Activated CD4-positive, CD25-positive, alpha-beta regulatory T cell treated with anti-CD3 and anti-CD28 coated beads, Interleukin-2, amount 50 U/mL, for 16 hours (primary cell): ENCODE results near the gene RAI1.
A peak's percentile ranks its signal among the peaks of the same experiment; 100 is the strongest.

Experiments used
- DNase-seq: peaks from one replicate; pipeline ENCODE4 v3.0.0-alpha.2; 2020; ENCODE audit warnings: low read depth, low spot score

RAI1 gene

GRCh38 chr17:17831208-17832031, 150.2 kb downstream of the RAI1 start:
- no peak for DNase-seq

DNA sequence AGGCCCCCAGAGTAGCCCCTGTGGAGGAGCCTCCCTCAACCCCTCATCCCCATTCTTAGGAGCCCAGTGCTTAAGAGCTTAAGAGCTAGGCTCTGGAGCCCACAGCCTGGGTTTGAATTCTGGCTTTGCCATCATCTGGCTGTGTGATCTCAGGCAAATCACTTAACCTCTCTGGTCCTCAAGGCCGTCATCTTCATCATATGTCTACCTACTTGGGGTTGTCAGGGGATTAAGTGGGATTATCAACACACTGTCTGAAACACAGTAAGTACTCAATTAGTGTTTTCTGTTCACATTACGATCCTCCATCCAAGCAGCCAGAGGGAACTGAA, 150.7 kb downstream of the RAI1 start:
- DNase-seq = no peak

GRCh38 chr17:17833658-17834357, 152.6 kb downstream of the RAI1 start:
- DNase-seq = no peak

GRCh38 chr17:17834974-17835373, 153.7 kb downstream of the RAI1 start:
- no peak for DNase-seq

GRCh38 chr17:17835415-17836249, 154.4 kb downstream of the RAI1 start:
- DNase-seq = no peak

GRCh38 chr17:17836250-17836817, 155.1 kb downstream of the RAI1 start:
- peak; percentile 90 for DNase-seq

DNA sequence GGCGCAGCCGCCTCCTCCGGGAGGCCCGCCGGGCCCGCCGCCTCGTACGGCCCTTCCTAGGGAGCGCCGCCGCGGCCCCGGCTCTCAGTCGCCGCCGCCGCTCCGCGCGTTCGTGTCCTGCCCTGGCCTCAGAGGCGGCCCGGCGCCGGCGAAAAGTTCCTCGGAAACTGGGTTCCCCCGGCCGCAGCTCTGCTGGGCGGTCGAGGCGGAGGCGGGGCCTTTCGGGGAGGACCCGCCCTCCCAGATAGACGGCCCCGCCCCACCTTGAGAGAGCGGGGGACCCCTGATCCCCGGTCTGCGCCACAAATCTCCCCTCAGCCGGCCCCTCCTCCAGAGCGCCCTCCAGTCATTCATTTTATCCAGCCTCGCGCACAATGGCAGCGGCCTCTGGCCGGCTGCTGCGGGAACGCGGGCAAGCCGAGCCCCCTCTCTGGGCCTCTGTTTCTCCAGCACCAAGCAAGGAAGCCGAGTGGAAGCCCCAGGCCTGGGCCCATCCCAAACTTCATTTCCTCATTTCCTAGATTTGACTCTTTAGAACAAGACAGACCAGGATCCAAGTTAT, 155.6 kb downstream of the RAI1 start, which contains the start of gene SREBF1:
SREBF1 (minus strand) TSS at position 169 of the 562 bp plus-strand sequence. CDS start 169 bp downstream, outside the sequence.
- no peak for DNase-seq

DNA sequence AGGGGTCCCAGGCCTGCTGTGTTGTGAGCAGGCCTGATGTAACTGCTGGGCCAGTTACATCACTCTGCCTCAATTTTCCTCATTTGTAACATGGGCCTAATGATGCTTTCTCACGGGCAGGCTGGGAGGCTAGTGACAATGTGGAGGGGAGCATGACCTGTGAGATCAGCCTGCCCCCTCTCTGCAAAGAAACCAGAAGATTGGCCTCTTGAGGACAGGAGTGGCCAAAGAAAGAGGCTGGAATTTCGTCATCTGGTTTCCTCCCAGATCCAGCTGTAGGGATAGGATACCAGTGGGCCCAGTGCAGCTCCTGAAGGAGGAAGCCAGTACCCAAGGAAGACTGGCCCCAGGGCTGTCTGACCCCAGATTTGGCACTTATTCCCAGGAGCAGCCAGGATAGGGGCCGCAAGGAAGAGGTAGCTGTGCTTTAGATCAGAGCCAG, 156.1 kb downstream of the RAI1 start:
- DNase-seq = no peak

DNA sequence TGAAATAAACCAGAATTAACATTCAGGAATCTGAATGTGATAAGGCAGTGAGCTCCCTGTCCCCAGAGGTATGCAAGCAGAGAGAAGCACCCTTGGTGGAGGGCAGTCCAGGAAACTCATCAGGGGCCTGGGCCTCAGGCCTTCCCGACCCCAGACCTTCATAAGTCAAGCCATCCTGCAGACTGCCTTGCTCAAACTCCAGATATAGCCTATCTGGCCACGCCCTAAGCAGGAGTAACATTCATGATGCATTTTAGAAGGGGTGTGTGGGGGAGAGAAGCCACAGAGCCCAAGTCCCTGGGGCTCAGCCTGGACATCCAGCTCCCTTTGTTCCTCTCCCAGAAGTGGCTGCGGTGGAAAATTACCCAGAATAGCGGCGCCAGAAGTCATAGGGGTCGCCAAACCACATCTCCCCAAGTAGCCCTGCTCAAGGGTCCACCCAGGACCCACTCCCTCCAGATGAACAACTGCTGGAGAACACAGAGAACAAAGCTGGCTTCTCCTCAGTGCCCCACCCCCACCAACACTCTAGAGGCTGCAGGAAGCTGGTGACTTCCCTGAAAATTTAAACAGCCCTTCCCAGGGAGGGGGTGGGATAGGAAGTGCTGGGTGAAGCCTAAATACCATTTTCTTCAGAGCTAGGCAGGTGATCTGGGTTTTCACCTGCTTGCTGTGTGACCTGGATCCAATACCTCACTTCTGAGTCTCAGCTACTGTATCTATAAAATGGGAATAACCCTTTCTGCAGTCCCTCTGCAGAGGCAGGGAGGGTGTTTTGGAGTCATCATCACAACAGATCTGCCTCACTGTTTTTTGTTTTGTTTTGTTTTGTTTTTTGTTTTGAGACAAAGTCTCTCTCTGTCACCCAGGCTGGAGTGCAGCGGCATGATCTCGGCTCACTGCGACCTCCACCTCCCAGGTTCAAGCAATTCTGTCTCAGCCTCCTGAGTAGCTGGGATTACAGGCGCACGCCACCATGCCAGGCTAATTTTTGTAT, 157.0 kb downstream of the RAI1 start:
- no peak for DNase-seq

GRCh38 chr17:17839791-17840707, 158.8 kb downstream of the RAI1 start:
- DNase-seq = peak; percentile 58

DNA sequence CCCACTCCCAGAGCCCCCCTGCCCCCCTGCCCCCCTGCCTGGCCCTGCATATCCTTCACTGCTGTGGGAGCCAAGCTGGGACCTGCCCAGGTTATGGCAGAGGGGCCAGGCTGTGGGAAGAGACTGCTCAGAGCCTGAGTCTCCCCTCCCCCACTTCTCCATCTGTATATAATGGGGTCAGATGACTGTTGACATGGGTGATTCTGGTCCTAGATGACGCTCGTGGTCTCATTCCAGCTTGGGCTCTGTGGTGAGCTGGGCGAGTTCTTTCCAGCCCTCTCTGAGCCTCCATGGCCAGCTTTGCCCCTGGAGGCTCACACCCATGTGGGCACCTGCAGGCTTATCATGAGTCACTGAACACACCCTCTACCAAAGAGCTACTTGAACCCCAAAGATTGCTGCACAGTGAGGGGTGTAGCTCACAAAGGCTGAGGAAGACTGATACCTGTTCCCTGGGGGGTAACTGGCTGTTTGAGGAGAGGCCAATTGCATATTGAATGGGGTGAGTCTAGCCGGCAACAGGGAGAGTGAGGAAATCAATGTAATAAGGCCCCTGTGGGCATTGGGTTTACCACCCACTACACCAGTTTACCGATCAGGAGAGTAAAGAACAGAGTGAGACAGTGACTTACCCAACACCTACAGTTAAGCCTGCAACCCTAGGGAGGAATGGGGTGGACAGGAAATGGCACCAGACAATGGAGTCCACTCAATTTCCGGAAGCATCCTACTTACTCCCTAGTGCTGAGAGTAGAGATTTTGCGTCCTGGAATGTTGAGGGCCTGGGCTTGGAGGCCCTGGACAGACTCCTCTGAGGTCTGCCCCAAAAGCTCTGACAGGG, 159.7 kb downstream of the RAI1 start:
- no peak for DNase-seq

DNA sequence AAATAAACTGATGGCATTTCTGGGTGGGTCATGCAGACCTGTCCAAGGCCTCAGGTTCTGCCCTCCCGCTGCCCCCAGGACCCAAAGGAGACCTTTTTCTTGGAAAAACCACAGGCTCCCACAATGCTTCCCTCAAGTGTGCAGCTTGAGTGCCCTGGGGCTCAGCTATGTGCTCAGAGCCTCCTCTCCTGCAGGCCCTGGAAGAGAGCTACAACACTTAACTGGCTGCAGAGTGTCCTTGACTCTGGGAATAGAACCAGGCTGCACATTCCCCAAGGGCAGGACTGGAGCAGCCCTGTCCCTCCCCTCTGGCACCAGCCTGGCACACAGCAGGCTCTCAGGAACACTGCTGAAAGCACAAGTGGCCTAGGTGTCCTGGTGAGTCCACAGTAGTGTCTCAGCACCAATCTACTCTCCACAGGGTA, 160.4 kb downstream of the RAI1 start:
- DNase-seq = no peak

GRCh38 chr17:17842111-17842876, 161.0 kb downstream of the RAI1 start:
- no peak for DNase-seq

GRCh38 chr17:17843096-17843495, 161.8 kb downstream of the RAI1 start:
- no peak for DNase-seq

DNA sequence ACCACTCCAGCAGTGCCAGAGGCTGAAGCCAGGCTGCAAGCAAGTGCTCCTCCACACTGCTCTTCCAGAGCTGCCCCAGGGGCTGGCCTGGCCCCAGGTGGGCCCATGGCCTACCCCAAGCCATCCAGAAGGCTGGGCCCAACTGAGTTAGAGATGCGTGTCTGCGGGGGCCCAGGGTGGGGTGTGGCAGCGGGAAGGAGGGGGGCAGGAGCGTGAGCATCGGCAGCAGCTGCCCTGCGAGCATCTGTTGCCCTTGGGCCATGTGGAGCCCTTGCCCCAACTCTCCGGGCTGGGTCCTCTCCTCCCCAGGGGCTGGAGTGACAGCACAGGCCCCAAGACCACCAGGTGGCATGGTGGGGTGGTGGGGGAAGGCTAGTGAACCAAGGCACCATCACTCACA, 162.8 kb downstream of the RAI1 start:
- DNase-seq = no peak

DNA sequence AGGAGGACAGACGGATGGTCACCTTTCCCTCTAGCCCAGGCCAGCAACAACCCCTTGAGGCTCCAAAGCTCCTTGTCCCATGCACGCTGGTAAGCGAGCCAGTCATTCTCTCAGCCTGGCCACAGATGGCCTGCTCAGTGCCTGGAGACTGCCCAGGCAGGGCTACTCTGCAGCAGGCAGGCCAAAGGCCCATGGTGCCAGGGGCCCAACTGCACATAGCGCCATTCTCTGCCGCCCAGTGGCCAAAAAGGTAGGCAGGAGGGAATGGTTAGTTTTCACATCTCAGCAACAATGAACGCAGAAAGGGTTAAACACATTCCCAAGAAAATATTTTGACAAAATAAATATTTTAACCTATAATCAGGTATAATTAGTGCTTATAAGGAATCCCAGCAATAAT, 163.2 kb downstream of the RAI1 start:
- no peak for DNase-seq

DNA sequence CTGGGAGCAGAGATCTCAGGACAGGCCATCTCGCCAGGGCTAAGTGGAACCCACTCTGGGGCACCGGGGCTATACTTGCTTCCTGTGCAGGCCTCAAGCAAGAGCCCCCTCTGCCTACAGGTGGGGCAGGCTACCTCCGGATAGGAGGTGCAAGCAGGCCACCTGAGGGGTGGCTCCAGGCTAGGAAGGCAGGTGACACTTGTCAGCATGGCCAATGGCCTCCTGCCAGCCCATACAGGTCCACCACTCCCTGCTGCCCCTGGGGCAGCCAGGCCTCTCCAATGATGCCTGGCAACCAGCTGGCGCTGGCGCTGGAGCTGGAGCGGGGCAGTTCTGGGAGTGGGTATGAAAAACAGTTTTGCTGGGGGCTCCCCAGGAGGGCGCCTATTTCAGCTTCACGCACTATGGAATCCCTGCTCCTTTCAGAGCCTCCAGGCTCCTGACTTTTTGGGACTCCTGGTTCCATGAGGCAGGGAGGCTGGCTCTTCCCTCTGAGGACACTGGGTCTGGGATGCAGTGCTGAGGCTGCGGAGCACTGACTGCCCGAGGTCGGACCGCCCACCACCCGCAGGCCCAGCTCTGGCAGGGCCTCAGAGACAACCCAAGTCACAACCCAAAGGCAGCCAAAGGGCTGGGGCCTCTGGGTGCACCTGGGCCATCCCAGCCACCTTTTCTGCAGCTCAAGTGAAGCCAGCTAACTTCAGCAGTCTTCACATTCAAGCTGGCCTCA, 164.0 kb downstream of the RAI1 start:
- DNase-seq = no peak
